Neural cell (in vitro differentiated cells): Measurements from ENCODE around the gene RHOBTB3. TPM values are rescaled to one million over a fixed set of nuclear protein-coding genes. Genes with fewer than 3 reads are reported as not detected.

Experiments
- H2AFZ ChIP-seq: fragments of 200-600, 300-800 bp; sonication (generic), shearing (Covaris generic); 2 replicates; pipeline ENCODE4 v1.6.0; 2014; ENCODE audit warnings: low read depth, mild to moderate bottlenecking, antibody characterized with exemption, low read length, moderate library complexity
- H3F3A ChIP-seq: fragments of 200-600 bp; shearing (Covaris generic); 2 replicates; pipeline ENCODE4 v1.6.1; 2016; ENCODE audit warnings: mild to moderate bottlenecking, moderate library complexity, mixed read lengths, antibody characterized with exemption, low read length; ENCODE audit not compliant: insufficient read depth, poor library complexity, severe bottlenecking
- H3K27ac ChIP-seq: fragments of 200-600, 300-800 bp; sonication (generic), shearing (Covaris generic); 2 replicates; pipeline ENCODE4 v1.5.1; 2014; ENCODE audit warnings: mild to moderate bottlenecking, low read length, moderate library complexity
- H3K27me3 ChIP-seq: fragments of 300-800, 200-600 bp; sonication (generic), shearing (Covaris generic); 2 replicates; pipeline ENCODE4 v1.6.0; 2014; ENCODE audit warnings: mild to moderate bottlenecking, low read depth, low read length, moderate library complexity; ENCODE audit not compliant: insufficient read depth
- H3K36me3 ChIP-seq: fragments of 300-800, 200-600 bp; sonication (generic), shearing (Covaris generic); 2 replicates; pipeline ENCODE4 v1.5.1; 2014; ENCODE audit warnings: mild to moderate bottlenecking, antibody characterized with exemption, low read length, moderate library complexity; ENCODE audit not compliant: insufficient read depth
- H3K4me2 ChIP-seq: fragments of 300-800, 200-600 bp; sonication (generic), shearing (Covaris generic); 2 replicates; pipeline ENCODE4 v1.6.0; 2014; ENCODE audit warnings: mild to moderate bottlenecking, low read length
- H3K4me3 ChIP-seq: fragments of 300-800, 200-600 bp; sonication (generic), shearing (Covaris generic); 2 replicates; pipeline ENCODE4 v1.5.1; 2014; ENCODE audit warnings: mild to moderate bottlenecking, low read length, moderate library complexity
- H3K79me2 ChIP-seq: fragments of 200-600 bp; shearing (Covaris generic); replicated peaks from 2 replicates; pipeline ENCODE4 v1.6.0; 2014; ENCODE audit warnings: mild to moderate bottlenecking, low read length, moderate library complexity; ENCODE audit not compliant: insufficient read depth
- H3K9ac ChIP-seq: fragments of 300-800, 200-600 bp; sonication (generic), shearing (Covaris generic); 2 replicates; pipeline ENCODE4 v1.6.1; 2016; ENCODE audit warnings: mild to moderate bottlenecking, low read length, mixed read lengths
- H3K9me2 ChIP-seq: fragments of 200-600 bp; shearing (Covaris generic); 2 replicates; pipeline ENCODE4 v1.6.1; 2016; ENCODE audit warnings: mild to moderate bottlenecking, low read length, mixed read lengths; ENCODE audit not compliant: insufficient read depth
- H3K9me3 ChIP-seq: fragments of 200-600, 300-800 bp; sonication (generic), shearing (Covaris generic); 2 replicates; pipeline ENCODE4 v1.6.1; 2016; ENCODE audit warnings: mild to moderate bottlenecking, mixed run types, low read length, moderate library complexity, mixed read lengths
- H4K20me1 ChIP-seq: fragments of 200-600 bp; shearing (Covaris generic); 2 replicates; pipeline ENCODE4 v1.6.1; 2016; ENCODE audit warnings: mild to moderate bottlenecking, mixed run types; ENCODE audit not compliant: insufficient read depth
- CTCF ChIP-seq: fragments of 450-650 bp; IDR thresholded peaks from 2 replicates; pipeline ENCODE4 v1.5.1; 2014; ENCODE audit warnings: antibody characterized with exemption, mild to moderate bottlenecking, moderate library complexity; ENCODE audit not compliant: poor library complexity, severe bottlenecking
- EP300 ChIP-seq: fragments of 450-650 bp; conservative IDR thresholded peaks from 2 replicates; pipeline ENCODE4 v1.6.1; 2014; ENCODE audit warnings: antibody characterized with exemption, mild to moderate bottlenecking, moderate library complexity; ENCODE audit not compliant: poor library complexity, severe bottlenecking
- EZH2 ChIP-seq: fragments of 200-600, 300-800 bp; shearing (Covaris generic), sonication (generic); IDR thresholded peaks from 2 replicates; pipeline ENCODE4 v1.6.1; 2014; ENCODE audit warnings: antibody characterized with exemption, low read length, borderline replicate concordance, mild to moderate bottlenecking; ENCODE audit not compliant: insufficient read depth, poor library complexity, severe bottlenecking
- MXI1 ChIP-seq: fragments of 450-650 bp; conservative IDR thresholded peaks from 2 replicates; pipeline ENCODE4 v1.6.1; 2014; ENCODE audit warnings: antibody characterized with exemption, mild to moderate bottlenecking; ENCODE audit not compliant: poor library complexity, severe bottlenecking
- POLR2AphosphoS5 ChIP-seq: IDR thresholded peaks from 2 replicates; pipeline ENCODE4 v1.6.1; 2012
- RAD21 ChIP-seq: fragments of 450-650 bp; conservative IDR thresholded peaks from 2 replicates; pipeline ENCODE4 v1.6.1; 2014; ENCODE audit warnings: antibody characterized with exemption, mild to moderate bottlenecking, moderate library complexity
- REST ChIP-seq: IDR thresholded peaks from 2 replicates; pipeline ENCODE4 v1.6.1; 2012; ENCODE audit warnings: borderline replicate concordance
- SMC3 ChIP-seq: fragments of 450-650 bp; conservative IDR thresholded peaks from 2 replicates; pipeline ENCODE4 v1.6.1; 2014; ENCODE audit warnings: antibody characterized with exemption, mild to moderate bottlenecking, moderate library complexity; ENCODE audit not compliant: poor library complexity
- TAF1 ChIP-seq: IDR thresholded peaks from 2 replicates; pipeline ENCODE4 v1.6.1; 2012; ENCODE audit warnings: low read depth
- polyA plus RNA-seq: library from polyadenylated mRNA; depleted of rRNA; stranded (reverse); fragments of >200 nt; gene quantifications from 2 replicates; pipeline ENCODE4 v1.2.3, GENCODE V29; 2014

The RHOBTB3 gene
- polyA plus RNA-seq, 1 donor from 2014 or later, result 99.4 TPM

DNA sequence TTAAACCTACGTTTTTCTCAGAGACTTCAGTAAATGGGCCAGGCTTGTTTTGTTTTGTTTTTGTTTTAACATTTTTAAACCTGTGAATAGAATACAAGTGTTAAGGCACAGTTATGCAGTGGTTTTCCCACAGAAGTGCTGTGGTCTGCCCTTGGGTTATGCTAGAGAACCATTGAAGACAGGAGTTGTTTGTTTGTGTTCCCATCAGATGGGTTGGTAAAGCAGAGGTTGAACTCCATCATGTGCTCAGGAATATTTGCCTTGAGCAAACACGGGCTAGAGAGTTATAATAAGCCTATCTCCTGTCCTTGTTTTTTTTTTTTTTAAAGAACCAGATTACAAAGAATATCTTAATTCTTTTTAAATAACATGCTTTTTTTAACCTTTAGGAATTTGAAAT lies 28.5 kb downstream of the RHOBTB3 start:
- Histone ChIP-seq H3K9ac (no peak overlapping the region), H3K79me2 (no peaks in the 10 kb centered on the region), H3K9me2 (no peaks in the 10 kb centered on the region), H3K4me3 (no peak overlapping the region), H3K36me3 (no peaks in the 10 kb centered on the region), H3K27ac (no peak overlapping the region), H3K4me2 (no peak overlapping the region), H2AFZ (no peak overlapping the region), H3K27me3 (no peaks in the 10 kb centered on the region), H3K9me3 (no peaks in the 10 kb centered on the region), H3F3A (no peaks in the 10 kb centered on the region), H4K20me1 (no peaks in the 10 kb centered on the region)
- TF ChIP-seq EP300 (no peak), SMC3 (no peak), REST (no peak), POLR2AphosphoS5 (no peak), EZH2 (no peak), MXI1 (no peak), TAF1 (no peak), CTCF (no peak), RAD21 (no peak)

GRCh38 chr5:95760273-95761191 lies 29.4 kb downstream of the RHOBTB3 start:
- H3K36me3 ChIP-seq, result no peaks in the 10 kb centered on the region
- no peaks in the 10 kb centered on the region for H3F3A ChIP-seq
- no peak for TF ChIP-seq SMC3
- no peak for TF ChIP-seq EP300
- no peak for TF ChIP-seq RAD21
- no peak for TF ChIP-seq EZH2
- no peak for TF ChIP-seq CTCF

More at GRCh38 chr5:95760273-95761191, 29.4 kb downstream of the RHOBTB3 start:
- Histone ChIP-seq H2AFZ (no peak overlapping the region), H3K27ac (no peak overlapping the region), H3K9me3 (no peaks in the 10 kb centered on the region), H3K9me2 (no peaks in the 10 kb centered on the region), H3K79me2 (no peaks in the 10 kb centered on the region), H3K27me3 (no peaks in the 10 kb centered on the region), H4K20me1 (no peaks in the 10 kb centered on the region), H3K9ac (no peak overlapping the region), H3K4me2 (no peak overlapping the region), H3K4me3 (no peak overlapping the region)
